Brain microvascular endothelial cell (primary cell): ENCODE measurements around the gene ZNF565.
A peak's percentile ranks its signal among the peaks of the same experiment; 100 is the strongest.
"Not testable (repeated sequence)": the region's sequence is repeated elsewhere in the genome, so short reads cannot be mapped to it uniquely, and the experiment has no call there.

ENCODE experiments used
- DNase-seq: peaks from one replicate; pipeline ENCODE4 v3.0.0-alpha.2; 2020
- H3K27ac ChIP-seq: fragments of 250-450 bp; sonication (Bioruptor Pico); 2 replicates; pipeline ENCODE4 v1.5.1; 2020; ENCODE audit warnings: mild to moderate bottlenecking, moderate library complexity
- H3K27me3 ChIP-seq: fragments of 250-450 bp; sonication (Bioruptor Pico); replicated peaks from 2 replicates; pipeline ENCODE4 v1.5.1; 2020; ENCODE audit warnings: mild to moderate bottlenecking
- H3K36me3 ChIP-seq: fragments of 250-450 bp; sonication (Bioruptor Pico); replicated peaks from 2 replicates; pipeline ENCODE4 v1.5.1; 2020; ENCODE audit warnings: mild to moderate bottlenecking
- H3K4me3 ChIP-seq: 2 replicates; pipeline ENCODE4 v1.5.1; 2011; ENCODE audit warnings: low read depth, mild to moderate bottlenecking, control low read depth, low read length, moderate library complexity
- in situ Hi-C: cut with HindIII; loops from 2 replicates; pipeline ENCODE4 v1.10.0; 2017; ENCODE audit warnings: low sequenced_read_pairs, low pct_ligation_motif_present
- TF ChIP-seq, protein P1 (sequence below): IDR thresholded peaks from 2 replicates; pipeline ENCODE4 v1.5.1; 2011; ENCODE audit warnings: low read depth, mild to moderate bottlenecking, moderate library complexity, low read length, control low read depth, inconsistent platforms; ENCODE audit errors: missing control alignments

Gene ZNF565

DNA sequence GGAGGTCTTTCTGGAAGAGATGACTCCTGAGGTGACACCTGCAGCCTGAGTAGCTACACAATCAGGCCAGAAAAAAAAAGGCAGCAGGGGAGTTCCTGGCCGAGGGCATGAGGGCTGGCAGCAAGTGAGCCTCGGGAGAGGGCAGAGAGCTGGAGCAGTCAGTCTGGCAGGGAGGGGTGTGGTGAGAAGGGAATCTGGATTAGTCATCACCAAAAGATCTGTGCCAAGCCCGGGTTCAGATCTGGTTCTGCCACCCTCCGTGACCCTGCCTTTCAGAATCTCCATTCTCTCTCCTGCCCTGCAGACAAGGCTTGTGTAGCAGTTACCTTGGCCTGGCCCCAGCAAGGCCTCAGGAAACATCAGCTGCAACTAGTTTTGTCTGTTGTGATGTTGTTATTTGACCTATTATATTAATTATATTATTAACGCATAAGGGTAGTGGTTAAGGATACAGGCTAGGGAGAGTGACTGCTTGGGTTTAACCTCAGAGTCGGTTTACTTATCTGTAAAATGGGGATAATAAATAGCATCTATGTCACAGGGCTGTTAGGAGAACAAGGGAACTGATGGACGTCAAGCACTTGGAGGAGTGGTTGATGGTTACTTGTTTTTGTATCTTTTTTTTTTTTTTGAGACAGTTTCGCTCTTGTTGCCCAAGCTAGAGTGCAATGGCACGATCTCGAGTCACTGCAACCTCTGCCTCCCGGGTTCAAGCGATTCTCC is 77.3 kb downstream of the ZNF565 start:
- no peaks in the 10 kb centered on the region for H3K27me3 ChIP-seq
- H3K27ac ChIP-seq = no peak overlapping the region
- in situ Hi-C loops = no loop called here
- no peak overlapping the region for H3K4me3 ChIP-seq
- H3K36me3 ChIP-seq = peaks cover 7% of the 10 kb centered on the region
- peak; percentile 39 for DNase-seq
- TF ChIP-seq, protein P1, sequence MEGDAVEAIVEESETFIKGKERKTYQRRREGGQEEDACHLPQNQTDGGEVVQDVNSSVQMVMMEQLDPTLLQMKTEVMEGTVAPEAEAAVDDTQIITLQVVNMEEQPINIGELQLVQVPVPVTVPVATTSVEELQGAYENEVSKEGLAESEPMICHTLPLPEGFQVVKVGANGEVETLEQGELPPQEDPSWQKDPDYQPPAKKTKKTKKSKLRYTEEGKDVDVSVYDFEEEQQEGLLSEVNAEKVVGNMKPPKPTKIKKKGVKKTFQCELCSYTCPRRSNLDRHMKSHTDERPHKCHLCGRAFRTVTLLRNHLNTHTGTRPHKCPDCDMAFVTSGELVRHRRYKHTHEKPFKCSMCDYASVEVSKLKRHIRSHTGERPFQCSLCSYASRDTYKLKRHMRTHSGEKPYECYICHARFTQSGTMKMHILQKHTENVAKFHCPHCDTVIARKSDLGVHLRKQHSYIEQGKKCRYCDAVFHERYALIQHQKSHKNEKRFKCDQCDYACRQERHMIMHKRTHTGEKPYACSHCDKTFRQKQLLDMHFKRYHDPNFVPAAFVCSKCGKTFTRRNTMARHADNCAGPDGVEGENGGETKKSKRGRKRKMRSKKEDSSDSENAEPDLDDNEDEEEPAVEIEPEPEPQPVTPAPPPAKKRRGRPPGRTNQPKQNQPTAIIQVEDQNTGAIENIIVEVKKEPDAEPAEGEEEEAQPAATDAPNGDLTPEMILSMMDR = no peak

DNA sequence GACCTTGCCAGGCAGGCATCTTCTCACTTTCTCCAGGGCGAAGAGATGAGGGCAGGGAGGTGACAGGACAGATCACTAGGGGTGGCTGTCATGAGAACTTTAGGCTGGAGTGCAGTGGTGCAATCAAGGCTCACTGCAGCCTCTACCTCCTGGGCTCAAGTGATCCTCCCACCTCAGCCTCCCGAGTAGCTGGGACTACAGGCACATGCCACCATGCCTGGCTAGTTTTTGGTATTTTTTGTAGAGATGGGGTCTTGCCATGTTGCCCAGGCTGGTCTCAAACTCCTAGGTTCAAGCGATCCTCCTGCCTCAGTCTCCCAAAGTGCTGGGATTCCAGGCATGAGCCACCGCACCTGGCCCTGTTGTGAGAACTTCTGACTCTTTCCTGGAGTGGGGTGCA is 79.6 kb downstream of the ZNF565 start:
- H3K4me3 ChIP-seq, in situ Hi-C loops, DNase-seq, H3K36me3 ChIP-seq, H3K27ac ChIP-seq, H3K27me3 ChIP-seq: not testable (repeated sequence)
